ENCODE results near the gene TTLL12.

GRCh38 chr22:43205261-43205691 is 18.3 kb upstream of the TTLL12 start:
- TF ChIP-seq POLR2A (IDR thresholded peaks at IDR 0.05; ENCODE audit: low read length) (no peak), GATA1 (IDR thresholded peaks at IDR 0.05; ENCODE audit: low read depth, low read length) (no peak)
